ENCODE results near the gene SPACA9. TPM values are rescaled to one million over a fixed set of nuclear protein-coding genes. Genes with fewer than 3 reads are reported as not detected.

The SPACA9 gene
- total RNA-seq, 1 experiment from 2014 or later = 2.5 TPM

- DNase-seq = no peak
- Mint-ChIP-seq H3K4me3 (ENCODE audit: low read depth, unreplicated experiment) (no peak overlapping the region), H3K27me3 (ENCODE audit: unreplicated experiment) (no peaks in the 10 kb centered on the region), H3K4me1 (ENCODE audit: low read depth, unreplicated experiment) (peaks cover 5% of the 10 kb centered on the region), H3K9me3 (ENCODE audit: low read depth, unreplicated experiment) (no peaks in the 10 kb centered on the region), H3K27ac (ENCODE audit: unreplicated experiment) (no peak overlapping the region), H3K36me3 (ENCODE audit: insufficient read depth, unreplicated experiment) (peaks cover 14% of the 10 kb centered on the region)
- no TSS peak for BruUV-seq (replicated peaks)
- CTCF ChIA-PET = no interaction called here
- TF ChIP-seq CTCF (IDR thresholded peaks at IDR 0.05; ENCODE audit: unreplicated experiment) = no peak
- intact Hi-C loops (cut with micrococcal nuclease; ENCODE audit: unreplicated experiment) = no loop called here
These were observed 19.4 kb downstream of the SPACA9 start for GRCh38 chr9:132898051-132898450.

- TF ChIP-seq CTCF (IDR thresholded peaks at IDR 0.05; ENCODE audit: unreplicated experiment) = peak; percentile 27
- no peak overlapping the region for H3K4me3 Mint-ChIP-seq (ENCODE audit: low read depth, unreplicated experiment)
- no TSS peak for BruUV-seq (replicated peaks)
- no peaks in the 10 kb centered on the region for H3K27me3 Mint-ChIP-seq (ENCODE audit: unreplicated experiment)
- H3K9me3 Mint-ChIP-seq (ENCODE audit: low read depth, unreplicated experiment) = no peaks in the 10 kb centered on the region
- CTCF ChIA-PET = interaction anchor here (0.6 to 1.0 kb wide), 2 partner anchors 54 to 96 kb away, joined by 3 read pairs; no protein-coding TSS in a partner anchor
- intact Hi-C loops (cut with micrococcal nuclease; ENCODE audit: unreplicated experiment) = loop anchor here (2.0 kb wide), 1 partner anchor 71 kb away; no protein-coding TSS in a partner anchor
- no peaks in the 10 kb centered on the region for H3K4me1 Mint-ChIP-seq (ENCODE audit: low read depth, unreplicated experiment)
- H3K27ac Mint-ChIP-seq (ENCODE audit: unreplicated experiment) = no peak overlapping the region
- peaks cover 18% of the 10 kb centered on the region for H3K36me3 Mint-ChIP-seq (ENCODE audit: insufficient read depth, unreplicated experiment)
- DNase-seq = peak; percentile 63
These were observed 23.4 kb downstream of the SPACA9 start for GRCh38 chr9:132901858-132902831.

- no peaks in the 10 kb centered on the region for H3K27me3 Mint-ChIP-seq (ENCODE audit: unreplicated experiment)
- intact Hi-C loops (cut with micrococcal nuclease; ENCODE audit: unreplicated experiment) = no loop called here
- no peaks in the 10 kb centered on the region for H3K9me3 Mint-ChIP-seq (ENCODE audit: low read depth, unreplicated experiment)
- peaks cover 18% of the 10 kb centered on the region for H3K36me3 Mint-ChIP-seq (ENCODE audit: insufficient read depth, unreplicated experiment)
- no peak overlapping the region for H3K27ac Mint-ChIP-seq (ENCODE audit: unreplicated experiment)
- no peak for DNase-seq
- no peaks in the 10 kb centered on the region for H3K4me1 Mint-ChIP-seq (ENCODE audit: low read depth, unreplicated experiment)
- TF ChIP-seq CTCF (IDR thresholded peaks at IDR 0.05; ENCODE audit: unreplicated experiment) = no peak
- BruUV-seq (replicated peaks) = no TSS peak
- CTCF ChIA-PET = interaction anchor here (0.5 kb wide), 1 partner anchor 56 kb away, joined by 3 read pairs; no protein-coding TSS in a partner anchor
- no peak overlapping the region for H3K4me3 Mint-ChIP-seq (ENCODE audit: low read depth, unreplicated experiment)
These were observed 25.1 kb downstream of the SPACA9 start for GRCh38 chr9:132903574-132904492.

GRCh38 chr9:132905726-132906125 lies 27.0 kb downstream of the SPACA9 start:
- Mint-ChIP-seq H3K27ac (ENCODE audit: unreplicated experiment) (no peak overlapping the region), H3K36me3 (ENCODE audit: insufficient read depth, unreplicated experiment) (peaks cover 16% of the 10 kb centered on the region)
- no peak for TF ChIP-seq CTCF (IDR thresholded peaks at IDR 0.05; ENCODE audit: unreplicated experiment)

More at GRCh38 chr9:132905726-132906125, 27.0 kb downstream of the SPACA9 start:
- Mint-ChIP-seq H3K4me1 (ENCODE audit: low read depth, unreplicated experiment) (no peaks in the 10 kb centered on the region), H3K4me3 (ENCODE audit: low read depth, unreplicated experiment) (no peak overlapping the region), H3K27me3 (ENCODE audit: unreplicated experiment) (no peaks in the 10 kb centered on the region), H3K9me3 (ENCODE audit: low read depth, unreplicated experiment) (no peaks in the 10 kb centered on the region)
- BruUV-seq (replicated peaks) = no TSS peak
- intact Hi-C loops (cut with micrococcal nuclease; ENCODE audit: unreplicated experiment) = no loop called here
- CTCF ChIA-PET = interaction anchor here (0.6 kb wide), 1 partner anchor 11 kb away, joined by 3 read pairs; no protein-coding TSS in a partner anchor
- DNase-seq = no peak

All from Calu3 (cell line).